Stomach (tissue), 19 donors: ENCODE results near the gene ARHGAP4. TPM values are rescaled to one million over a fixed set of nuclear protein-coding genes. Genes with fewer than 3 reads are reported as not detected.
A peak's percentile ranks its signal among the peaks of the same experiment; 100 is the strongest.

Source experiments
- DNase-seq, 2 donors: peaks; one replicate each; pipeline versions ENCODE4 v3.0.0 to v3.0.0-alpha.2; 2013 to 2019
- H3K27ac ChIP-seq, 5 donors: fragments of 200-600 bp in 4 of 5; sonication (generic) in 4 of 5; one replicate each; pipeline ENCODE4 v1.5.1; 2013 to 2019; ENCODE audit warnings: mild to moderate bottlenecking in 1 of 5, moderate library complexity in 1 of 5
- H3K27me3 ChIP-seq, 3 donors: fragments of 200-600 bp; sonication (generic); one replicate each; pipeline ENCODE4 v1.5.1; 2017 to 2019; ENCODE audit warnings: mixed run types in 1 of 3
- H3K36me3 ChIP-seq, 4 donors: fragments of 200-600 bp; sonication (generic); 1 replicate in 3 of 4; 2 replicates in 1 of 4; pipeline ENCODE4 v1.5.1; 2016 to 2019
- H3K4me1 ChIP-seq, 4 donors: fragments of 200-600 bp; sonication (generic); one replicate each; pipeline ENCODE4 v1.5.1; 2016 to 2019
- H3K4me3 ChIP-seq, 4 donors: fragments of 200-600 bp; sonication (generic) in 3 of 4; one replicate each; pipeline ENCODE4 v1.5.1; 2016 to 2019; ENCODE audit warnings: mild to moderate bottlenecking in 1 of 4
- H3K9me3 ChIP-seq, 4 donors: fragments of 200-600 bp; sonication (generic); one replicate each; pipeline ENCODE4 v1.5.1; 2016 to 2019
- EP300 ChIP-seq: sonication (generic); formaldehyde crosslinking; IDR thresholded peaks from one replicate; pipeline ENCODE4 v1.6.1; 2017; ENCODE audit warnings: antibody characterized with exemption
- POLR2A ChIP-seq, 4 donors: fragments of 450-650 bp; IDR thresholded peaks; one replicate each; pipeline ENCODE4 v1.6.1; 2016; ENCODE audit warnings: antibody characterized with exemption in 4 of 4, control low read depth in 2 of 4, mild to moderate bottlenecking in 1 of 4, moderate library complexity in 1 of 4
- POLR2AphosphoS5 ChIP-seq, 3 donors: sonication (generic); formaldehyde crosslinking; IDR thresholded peaks; one replicate each; pipeline ENCODE4 v1.6.1; 2016; ENCODE audit warnings: antibody characterized with exemption in 3 of 3
- WGBS, 5 donors: extraction: QIAGEN DNeasy Blood & Tissue Kit in 3 of 5; methylation state at CpG; one replicate each; pipeline versions ENCODE4 v1.1.5 to v1.1.7; 2013 to 2018; 5-methylcytosine and 5-hydroxymethylcytosine counted together
- intact Hi-C: fragments of 100-400 bp; cut with DNase I; formaldehyde crosslinking; loops from one replicate; pipeline ENCODE4 v1.15.1; 2023; ENCODE audit warnings: low total_unique reads
- long read RNA-seq, 10 donors: transcript quantifications; one replicate each; lab custom pipeline, GENCODE V29; 2026
- polyA plus RNA-seq, 3 donors: library from polyadenylated mRNA; stranded (reverse); fragments of 200-250 nt; gene quantifications; one replicate each; pipeline ENCODE4 v1.2.3, GENCODE V29; 2013
- total RNA-seq, 5 donors: library from RNA; depleted of rRNA; stranded (reverse); fragments of >200 nt; gene quantifications; one replicate each; pipeline versions ENCODE4 v1.1.0 to v1.2.3, GENCODE V29; 2014 to 2016
- TF ChIP-seq, protein P1 (sequence below), 7 experiments: fragments of 450-650 bp in 4 of 7; fragments of 200-600 bp in 3 of 7; sonication (generic) in 3 of 7; IDR thresholded peaks; one replicate each; pipeline ENCODE4 v1.5.1; 2016 to 2019; ENCODE audit warnings: antibody characterized with exemption in 7 of 7, control low read depth in 2 of 7, mild to moderate bottlenecking in 1 of 7
- donor health status: healthy with polysubstance abuse.
- donor health status: Bipolar disorder and iron deficiency.
- donor health status: healthy.

Gene ARHGAP4
- total RNA-seq = 10 to 100 TPM; 18.5 to 93.9 (median 67.7) TPM
- polyA plus RNA-seq = 10 to 100 TPM; 24.9 to 35.5 (median 25.2) TPM
- long read RNA-seq, donor 1, partial matches to known transcripts = 0 of 1 reads
- long read RNA-seq, donor 1, other reads (novel, unspliced or antisense) = 0 of 1 reads
- long read RNA-seq, donor 2 = 0 reads
- long read RNA-seq, donor 3 = 0 reads
- long read RNA-seq, donor 4 = 0 reads
- long read RNA-seq, donor 5, partial matches to known transcripts = 0 of 1 reads
- long read RNA-seq, donor 5, other reads (novel, unspliced or antisense) = 0 of 1 reads
- long read RNA-seq, donor 6, partial matches to known transcripts = 7 of 9 reads
- long read RNA-seq, donor 6, other reads (novel, unspliced or antisense) = 0 of 9 reads
- long read RNA-seq, donor 7, partial matches to known transcripts = 0 of 1 reads
- long read RNA-seq, donor 7, other reads (novel, unspliced or antisense) = 0 of 1 reads
- long read RNA-seq, donor 8 = 0 reads
- long read RNA-seq, donor 9, partial matches to known transcripts = 0 of 1 reads
- long read RNA-seq, donor 9, other reads (novel, unspliced or antisense) = 0 of 1 reads
- long read RNA-seq, donor 10 = 0 reads

GRCh38 chrX:153925739-153926551 lies at the start of gene ARHGAP4:
Gene ARHGAP4 (minus strand): TSS chrX:153926264. CDS start chrX:153926202, 62 bp downstream.
- Histone ChIP-seq H3K4me3 (peak within 1 kb of the TSS; percentile 45 to 59 (median 56)), H3K36me3 (peaks cover 4 to 18% (median 13%) of the 10 kb centered on the region in 4 donors), H3K9me3 (no peaks in the 10 kb centered on the region), H3K27me3 (peaks cover 0 to 17% (median 0%) of the 10 kb centered on the region in 3 donors), H3K27ac (peak within 1 kb of the TSS; percentile 95 to 98 (median 96)), H3K4me1 (peaks cover 7 to 72% (median 61%) of the 10 kb centered on the region in 4 donors)
- intact Hi-C loops = no loop called here
- peak in 1 of 2 donors; percentile 48 for DNase-seq
- WGBS, 5 donors = 15 to 57% (median 42%) methylated on average over 3 to 46 of the region's 59 CpGs
- TF ChIP-seq EP300 (no peak), POLR2A (IDR thresholded peaks at IDR 0.05) (no peak), POLR2AphosphoS5 (IDR thresholded peaks at IDR 0.05) (no peak)
- TF ChIP-seq, protein P1, sequence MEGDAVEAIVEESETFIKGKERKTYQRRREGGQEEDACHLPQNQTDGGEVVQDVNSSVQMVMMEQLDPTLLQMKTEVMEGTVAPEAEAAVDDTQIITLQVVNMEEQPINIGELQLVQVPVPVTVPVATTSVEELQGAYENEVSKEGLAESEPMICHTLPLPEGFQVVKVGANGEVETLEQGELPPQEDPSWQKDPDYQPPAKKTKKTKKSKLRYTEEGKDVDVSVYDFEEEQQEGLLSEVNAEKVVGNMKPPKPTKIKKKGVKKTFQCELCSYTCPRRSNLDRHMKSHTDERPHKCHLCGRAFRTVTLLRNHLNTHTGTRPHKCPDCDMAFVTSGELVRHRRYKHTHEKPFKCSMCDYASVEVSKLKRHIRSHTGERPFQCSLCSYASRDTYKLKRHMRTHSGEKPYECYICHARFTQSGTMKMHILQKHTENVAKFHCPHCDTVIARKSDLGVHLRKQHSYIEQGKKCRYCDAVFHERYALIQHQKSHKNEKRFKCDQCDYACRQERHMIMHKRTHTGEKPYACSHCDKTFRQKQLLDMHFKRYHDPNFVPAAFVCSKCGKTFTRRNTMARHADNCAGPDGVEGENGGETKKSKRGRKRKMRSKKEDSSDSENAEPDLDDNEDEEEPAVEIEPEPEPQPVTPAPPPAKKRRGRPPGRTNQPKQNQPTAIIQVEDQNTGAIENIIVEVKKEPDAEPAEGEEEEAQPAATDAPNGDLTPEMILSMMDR (IDR thresholded peaks at IDR 0.05) = no peak

- H3K4me3 ChIP-seq = peak overlapping the region in 1 of 4 donors; percentile 90
- no peaks in the 10 kb centered on the region for H3K36me3 ChIP-seq
- TF ChIP-seq EP300 (no peak), POLR2AphosphoS5 (IDR thresholded peaks at IDR 0.05) (no peak), POLR2A (IDR thresholded peaks at IDR 0.05) (no peak)
- TF ChIP-seq, protein P1 (IDR thresholded peaks at IDR 0.05) = no peak
- DNase-seq = peak in 1 of 2 donors; percentile 12
- WGBS, 5 donors = 66 to 77% (median 72%) methylated on average over 3 of the region's 3 CpGs
- H3K27ac ChIP-seq = peak overlapping the region; percentile 1 to 99 (median 99)
- no peaks in the 10 kb centered on the region for H3K27me3 ChIP-seq
- no peaks in the 10 kb centered on the region for H3K9me3 ChIP-seq
- peaks cover 11 to 27% (median 20%) of the 10 kb centered on the region in 4 donors for H3K4me1 ChIP-seq
- intact Hi-C loops = no loop called here
These were observed 48.7 kb upstream of the ARHGAP4 start for GRCh38 chrX:153974726-153975286.

DNA sequence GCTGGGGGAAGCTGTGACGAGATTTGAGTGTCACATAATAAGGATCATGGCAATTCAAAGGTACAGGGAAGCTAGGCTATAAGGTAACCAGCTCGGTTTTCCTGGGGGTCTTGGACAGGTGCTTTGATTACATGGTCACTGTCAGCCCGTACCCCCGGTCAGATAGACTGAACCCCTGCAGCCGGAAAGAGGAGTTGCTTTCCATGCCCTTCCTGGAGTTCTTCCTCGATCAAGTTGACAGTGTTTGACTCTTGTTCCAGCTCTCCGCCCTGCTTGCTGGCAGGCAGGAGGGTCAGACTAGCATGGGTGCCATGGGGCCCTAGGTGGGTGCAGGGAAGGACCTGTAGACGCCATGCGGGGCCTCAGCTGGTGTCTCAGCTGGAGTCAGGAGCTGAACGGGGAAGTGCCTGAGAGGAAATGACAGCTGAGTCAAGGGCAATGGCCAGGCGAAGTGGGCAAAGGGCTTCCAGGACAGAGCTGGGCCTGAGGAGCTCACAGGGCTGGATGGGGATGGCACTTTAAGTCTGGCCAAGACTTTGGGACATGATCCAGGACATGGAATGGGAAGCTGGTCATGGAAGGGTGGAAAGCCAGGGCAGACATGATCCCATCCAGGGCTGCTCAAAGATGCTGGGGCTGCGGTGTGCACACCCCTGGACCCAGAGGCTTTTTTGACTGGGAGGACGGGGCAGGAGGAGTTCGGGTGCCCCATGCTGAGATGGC lies 48.1 kb upstream of the ARHGAP4 start:
- Histone ChIP-seq H3K27ac (peak overlapping the region; percentile 52 to 99 (median 99)), H3K4me1 (peaks cover 14 to 33% (median 26%) of the 10 kb centered on the region in 4 donors), H3K27me3 (no peaks in the 10 kb centered on the region), H3K36me3 (no peaks in the 10 kb centered on the region), H3K4me3 (peak overlapping the region in 3 of 4 donors; percentile 77 to 90 (median 88)), H3K9me3 (no peaks in the 10 kb centered on the region)
- 55 to 65% (median 60%) methylated on average over 9 to 14 of the region's 14 CpGs for WGBS, 5 donors
- intact Hi-C loops = no loop called here
- TF ChIP-seq EP300 (no peak), POLR2A (IDR thresholded peaks at IDR 0.05) (no peak), POLR2AphosphoS5 (IDR thresholded peaks at IDR 0.05) (no peak)
- TF ChIP-seq, protein P1 (IDR thresholded peaks at IDR 0.05) = no peak
- DNase-seq = peak in 1 of 2 donors; percentile 33
